ENCODE data around the gene UBR4.

- no peak for TF ChIP-seq CTCF (IDR thresholded peaks at IDR 0.05)
- no peak for TF ChIP-seq POLR2AphosphoS5 (IDR thresholded peaks at IDR 0.05)
- no peak for TF ChIP-seq POLR2A (IDR thresholded peaks at IDR 0.05)
These were observed 148.3 kb downstream of the UBR4 start for GRCh38 chr1:19061798-19062197.
